ENCODE results near the gene APH1A. TPM values are rescaled to one million over a fixed set of nuclear protein-coding genes. Genes with fewer than 3 reads are reported as not detected.

APH1A gene
- total and polyA plus RNA-seq, 8 donors = 127 to 206 (median 177) TPM

GRCh38 chr1:150281221-150281757, 12.5 kb upstream of the APH1A start:
- intact Hi-C loops (cut with DNase I) = no loop called here
- TF ChIP-seq, protein P1, sequence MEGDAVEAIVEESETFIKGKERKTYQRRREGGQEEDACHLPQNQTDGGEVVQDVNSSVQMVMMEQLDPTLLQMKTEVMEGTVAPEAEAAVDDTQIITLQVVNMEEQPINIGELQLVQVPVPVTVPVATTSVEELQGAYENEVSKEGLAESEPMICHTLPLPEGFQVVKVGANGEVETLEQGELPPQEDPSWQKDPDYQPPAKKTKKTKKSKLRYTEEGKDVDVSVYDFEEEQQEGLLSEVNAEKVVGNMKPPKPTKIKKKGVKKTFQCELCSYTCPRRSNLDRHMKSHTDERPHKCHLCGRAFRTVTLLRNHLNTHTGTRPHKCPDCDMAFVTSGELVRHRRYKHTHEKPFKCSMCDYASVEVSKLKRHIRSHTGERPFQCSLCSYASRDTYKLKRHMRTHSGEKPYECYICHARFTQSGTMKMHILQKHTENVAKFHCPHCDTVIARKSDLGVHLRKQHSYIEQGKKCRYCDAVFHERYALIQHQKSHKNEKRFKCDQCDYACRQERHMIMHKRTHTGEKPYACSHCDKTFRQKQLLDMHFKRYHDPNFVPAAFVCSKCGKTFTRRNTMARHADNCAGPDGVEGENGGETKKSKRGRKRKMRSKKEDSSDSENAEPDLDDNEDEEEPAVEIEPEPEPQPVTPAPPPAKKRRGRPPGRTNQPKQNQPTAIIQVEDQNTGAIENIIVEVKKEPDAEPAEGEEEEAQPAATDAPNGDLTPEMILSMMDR (IDR thresholded peaks at IDR 0.05) = peak; percentile 63 to 68
- Histone ChIP-seq H3K9me3 (no peaks in the 10 kb centered on the region), H3K4me3 (peak overlapping the region; percentile 46 to 47), H3K27ac (peak overlapping the region; percentile 60 to 75), H3K4me1 (peaks cover 0 to 20% of the 10 kb centered on the region in 2 donors), H3K36me3 (no peaks in the 10 kb centered on the region), H3K27me3 (peaks cover 0 to 19% of the 10 kb centered on the region in 2 donors)
- DNase-seq (peak in 3 of 4 donors; percentile 54 to 78 (median 70)), ATAC-seq (peak; percentile 82)

- peaks cover 0 to 20% of the 10 kb centered on the region in 2 donors for H3K4me1 ChIP-seq
- DNase-seq (no peak), ATAC-seq (no peak)
- TF ChIP-seq, protein P1 (IDR thresholded peaks at IDR 0.05) = no peak
- no peaks in the 10 kb centered on the region for H3K36me3 ChIP-seq
- intact Hi-C loops (cut with DNase I) = no loop called here
- peaks cover 0 to 19% of the 10 kb centered on the region in 2 donors for H3K27me3 ChIP-seq
- H3K9me3 ChIP-seq = no peaks in the 10 kb centered on the region
- H3K27ac ChIP-seq = no peak overlapping the region
- H3K4me3 ChIP-seq = no peak overlapping the region
These were observed 11.4 kb upstream of the APH1A start for GRCh38 chr1:150280138-150280707.

DNA sequence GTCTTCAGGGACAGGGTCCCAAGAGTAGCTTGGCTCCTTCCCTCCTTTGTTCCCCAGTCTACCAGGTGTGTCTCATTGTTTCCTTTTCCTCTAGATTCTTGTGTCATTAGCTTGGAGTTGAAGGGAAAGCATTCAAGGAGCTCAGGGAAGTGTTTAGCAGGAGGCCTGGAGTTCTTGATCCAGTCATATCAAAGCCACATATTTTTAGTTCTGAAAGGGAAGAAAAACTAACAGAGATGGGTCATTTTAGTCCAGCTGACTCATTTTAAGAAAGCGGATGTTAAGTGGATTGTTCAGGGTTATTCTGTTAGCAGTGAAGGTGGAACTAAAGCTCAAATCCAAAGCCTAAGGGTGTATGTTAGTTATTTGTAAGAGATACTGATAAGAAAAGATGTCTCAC, 4.5 kb upstream of the APH1A start:
- peak overlapping the region in 1 of 2 donors; percentile 19 for H3K4me3 ChIP-seq
- ATAC-seq (no peak), DNase-seq (no peak)
- H3K9me3 ChIP-seq = no peaks in the 10 kb centered on the region
- H3K27ac ChIP-seq = peak overlapping the region; percentile 6 to 58
- intact Hi-C loops (cut with DNase I) = no loop called here
- no peaks in the 10 kb centered on the region for H3K27me3 ChIP-seq
- peaks cover 5 to 24% of the 10 kb centered on the region in 2 donors for H3K4me1 ChIP-seq
- TF ChIP-seq, protein P1 (IDR thresholded peaks at IDR 0.05) = no peak
- no peaks in the 10 kb centered on the region for H3K36me3 ChIP-seq

GRCh38 chr1:150271291-150271959, 2.6 kb upstream of the APH1A start:
- H3K4me3 ChIP-seq = no peak overlapping the region
- TF ChIP-seq, protein P1 (IDR thresholded peaks at IDR 0.05) = no peak
- ATAC-seq (no peak), DNase-seq (no peak)
- peak overlapping the region; percentile 58 to 61 for H3K27ac ChIP-seq
- peaks cover 0 to 8% of the 10 kb centered on the region in 2 donors for H3K36me3 ChIP-seq
- intact Hi-C loops (cut with DNase I) = no loop called here
- H3K9me3 ChIP-seq = no peaks in the 10 kb centered on the region
- H3K27me3 ChIP-seq = no peaks in the 10 kb centered on the region
- peaks cover 11 to 39% of the 10 kb centered on the region in 2 donors for H3K4me1 ChIP-seq

DNA sequence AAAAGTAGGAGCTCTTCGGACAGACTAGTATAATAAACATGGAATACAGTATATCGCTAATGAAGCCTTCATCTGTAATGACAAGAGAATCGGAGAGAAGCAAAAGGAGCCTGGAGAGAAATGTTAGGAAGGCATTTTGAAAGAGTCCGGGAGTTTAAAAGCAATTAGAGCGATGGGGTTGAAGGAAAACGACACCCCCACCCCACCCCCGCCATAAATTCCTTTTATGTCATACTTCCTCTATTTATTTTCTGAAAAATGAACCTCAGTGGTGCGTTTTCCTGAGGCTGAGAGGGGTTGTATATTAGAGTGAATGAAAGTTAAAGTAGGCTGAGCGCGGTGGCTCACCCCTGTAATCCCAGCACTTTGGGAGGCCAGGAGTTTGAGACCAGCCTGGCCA, 635 bp upstream of the APH1A start:
- H3K27me3 ChIP-seq = no peaks in the 10 kb centered on the region
- H3K4me3 ChIP-seq = peak overlapping the region; percentile 83 to 97
- H3K4me1 ChIP-seq = peaks cover 11 to 39% of the 10 kb centered on the region in 2 donors
- intact Hi-C loops (cut with DNase I) = no loop called here
- H3K36me3 ChIP-seq = peaks cover 0 to 28% of the 10 kb centered on the region in 2 donors
- TF ChIP-seq, protein P1 (IDR thresholded peaks at IDR 0.05) = no peak
- peak overlapping the region; percentile 88 to 94 for H3K27ac ChIP-seq
- ATAC-seq (no peak), DNase-seq (no peak)
- no peaks in the 10 kb centered on the region for H3K9me3 ChIP-seq

Measured in left lung (tissue), 10 donors.